ENCODE measurements around the gene ARHGEF28.

Gene ARHGEF28

GRCh38 chr5:73783828-73784227 is 157.8 kb downstream of the ARHGEF28 start:
- DNase-seq = peak; percentile 78

GRCh38 chr5:73786043-73786831 is 160.2 kb downstream of the ARHGEF28 start:
- no peak for DNase-seq

GRCh38 chr5:73789851-73790281 is 163.9 kb downstream of the ARHGEF28 start:
- DNase-seq = peak; percentile 27

- DNase-seq = no peak
These were observed 165.4 kb downstream of the ARHGEF28 start for GRCh38 chr5:73791389-73791788.

GRCh38 chr5:73792687-73793320 is 166.8 kb downstream of the ARHGEF28 start:
- peak; percentile 84 for DNase-seq

- DNase-seq = no peak
These were observed 167.9 kb downstream of the ARHGEF28 start for GRCh38 chr5:73793911-73794310.

- DNase-seq = peak; percentile 74
These were observed 170.5 kb downstream of the ARHGEF28 start for GRCh38 chr5:73796164-73797131.

GRCh38 chr5:73797132-73797510 is 171.1 kb downstream of the ARHGEF28 start:
- no peak for DNase-seq

- no peak for DNase-seq
These were observed 173.5 kb downstream of the ARHGEF28 start for GRCh38 chr5:73799401-73799972.

GRCh38 chr5:73801686-73802085 is 175.7 kb downstream of the ARHGEF28 start:
- no peak for DNase-seq

- DNase-seq = peak; percentile 81
These were observed 179.5 kb downstream of the ARHGEF28 start for GRCh38 chr5:73805449-73805848.

GRCh38 chr5:73808911-73809310 is 182.9 kb downstream of the ARHGEF28 start:
- DNase-seq = no peak

- DNase-seq = no peak
These were observed 184.4 kb downstream of the ARHGEF28 start for GRCh38 chr5:73810429-73810828.

GRCh38 chr5:73812457-73812856 is 186.5 kb downstream of the ARHGEF28 start:
- no peak for DNase-seq

- DNase-seq = no peak
These were observed 187.1 kb downstream of the ARHGEF28 start for GRCh38 chr5:73812962-73813588.

GRCh38 chr5:73814233-73814846 is 188.3 kb downstream of the ARHGEF28 start:
- DNase-seq = no peak

GRCh38 chr5:73815631-73816030 is 189.6 kb downstream of the ARHGEF28 start:
- DNase-seq = no peak

- DNase-seq = no peak
These were observed 190.8 kb downstream of the ARHGEF28 start for GRCh38 chr5:73816656-73817420.

GRCh38 chr5:73818357-73818756 is 192.4 kb downstream of the ARHGEF28 start:
- DNase-seq = no peak

GRCh38 chr5:73820326-73820725 is 194.3 kb downstream of the ARHGEF28 start:
- no peak for DNase-seq

GRCh38 chr5:73821003-73821402 is 195.0 kb downstream of the ARHGEF28 start:
- no peak for DNase-seq
